Measurements from ENCODE around the gene CMPK1.

CMPK1 gene

GRCh38 chr1:47298025-47298699 is 35.4 kb upstream of the CMPK1 start:
- TF ChIP-seq POLR2AphosphoS5 (IDR thresholded peaks at IDR 0.05; ENCODE audit: low read depth) (no peak), GABPA (IDR thresholded peaks at IDR 0.05; ENCODE audit: low read depth) (no peak), REST (IDR thresholded peaks at IDR 0.05; ENCODE audit: insufficient replicate concordance, low read depth) (no peak), SPI1 (IDR thresholded peaks at IDR 0.05; ENCODE audit: borderline replicate concordance, low read depth) (no peak)
- TF ChIP-seq, protein P1, sequence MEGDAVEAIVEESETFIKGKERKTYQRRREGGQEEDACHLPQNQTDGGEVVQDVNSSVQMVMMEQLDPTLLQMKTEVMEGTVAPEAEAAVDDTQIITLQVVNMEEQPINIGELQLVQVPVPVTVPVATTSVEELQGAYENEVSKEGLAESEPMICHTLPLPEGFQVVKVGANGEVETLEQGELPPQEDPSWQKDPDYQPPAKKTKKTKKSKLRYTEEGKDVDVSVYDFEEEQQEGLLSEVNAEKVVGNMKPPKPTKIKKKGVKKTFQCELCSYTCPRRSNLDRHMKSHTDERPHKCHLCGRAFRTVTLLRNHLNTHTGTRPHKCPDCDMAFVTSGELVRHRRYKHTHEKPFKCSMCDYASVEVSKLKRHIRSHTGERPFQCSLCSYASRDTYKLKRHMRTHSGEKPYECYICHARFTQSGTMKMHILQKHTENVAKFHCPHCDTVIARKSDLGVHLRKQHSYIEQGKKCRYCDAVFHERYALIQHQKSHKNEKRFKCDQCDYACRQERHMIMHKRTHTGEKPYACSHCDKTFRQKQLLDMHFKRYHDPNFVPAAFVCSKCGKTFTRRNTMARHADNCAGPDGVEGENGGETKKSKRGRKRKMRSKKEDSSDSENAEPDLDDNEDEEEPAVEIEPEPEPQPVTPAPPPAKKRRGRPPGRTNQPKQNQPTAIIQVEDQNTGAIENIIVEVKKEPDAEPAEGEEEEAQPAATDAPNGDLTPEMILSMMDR (IDR thresholded peaks at IDR 0.05; ENCODE audit: insufficient read depth, low read length), result no peak
- Histone ChIP-seq H3K4me3 (replicated peaks; ENCODE audit: insufficient read depth, low read length) (no peak overlapping the region), H3K27ac (replicated peaks) (no peak overlapping the region), H3K27me3 (ENCODE audit: insufficient read depth, poor library complexity, severe bottlenecking) (no peaks in the 10 kb centered on the region)
- no peak for DNase-seq (ENCODE audit: low read depth in 1 of 2, low spot score in 1 of 2)

DNA sequence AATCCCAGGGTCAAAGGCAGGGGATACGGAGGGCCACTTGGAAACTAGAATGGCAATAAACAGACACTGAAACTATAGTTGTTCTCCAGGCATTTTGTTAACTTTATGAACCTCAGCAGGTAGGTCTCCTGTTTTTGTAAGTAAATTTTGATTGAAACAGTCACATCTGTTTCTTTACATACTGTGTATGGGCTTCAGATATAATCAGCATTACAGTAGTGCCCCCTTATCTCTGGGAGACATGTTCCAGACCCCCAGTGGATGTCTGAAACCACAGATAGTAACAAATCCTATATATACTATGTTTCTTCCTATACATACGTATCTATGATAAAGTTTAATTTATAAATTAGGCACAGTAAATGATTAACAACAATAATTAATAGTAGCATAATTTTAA is 31.1 kb upstream of the CMPK1 start:
- Histone ChIP-seq H3K27ac (replicated peaks) (no peak overlapping the region), H3K27me3 (ENCODE audit: insufficient read depth, poor library complexity, severe bottlenecking) (no peaks in the 10 kb centered on the region), H3K4me3 (replicated peaks; ENCODE audit: insufficient read depth, low read length) (no peak overlapping the region)
- TF ChIP-seq SPI1 (IDR thresholded peaks at IDR 0.05; ENCODE audit: borderline replicate concordance, low read depth) (no peak), POLR2AphosphoS5 (IDR thresholded peaks at IDR 0.05; ENCODE audit: low read depth) (no peak), REST (IDR thresholded peaks at IDR 0.05; ENCODE audit: insufficient replicate concordance, low read depth) (no peak), GABPA (IDR thresholded peaks at IDR 0.05; ENCODE audit: low read depth) (no peak)
- TF ChIP-seq, protein P1 (IDR thresholded peaks at IDR 0.05; ENCODE audit: insufficient read depth, low read length), result no peak
- no peak for DNase-seq (ENCODE audit: low read depth in 1 of 2, low spot score in 1 of 2)

DNA sequence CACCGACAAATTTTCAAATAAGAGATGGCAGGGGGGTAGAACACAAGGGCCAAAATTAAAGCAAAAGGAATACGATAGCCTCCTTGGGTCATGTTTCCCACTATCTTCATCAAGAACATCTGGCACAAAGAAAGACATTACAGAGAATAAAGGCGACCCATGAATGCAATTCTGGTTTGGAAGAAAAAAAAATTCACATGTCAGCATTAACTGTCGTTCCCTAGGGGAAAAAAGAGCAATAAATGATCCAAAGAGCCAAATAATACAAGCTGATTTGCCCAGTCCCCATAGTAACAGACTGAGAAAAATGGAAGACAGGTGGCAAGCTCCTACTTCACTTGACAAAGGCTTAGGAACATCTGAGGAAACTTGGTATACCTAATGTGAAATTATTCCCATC is 24.2 kb upstream of the CMPK1 start:
- Histone ChIP-seq H3K27me3 (ENCODE audit: insufficient read depth, poor library complexity, severe bottlenecking) (no peaks in the 10 kb centered on the region), H3K4me3 (replicated peaks; ENCODE audit: insufficient read depth, low read length) (no peak overlapping the region), H3K27ac (replicated peaks) (no peak overlapping the region)
- DNase-seq (ENCODE audit: low read depth in 1 of 2, low spot score in 1 of 2), result no peak
- TF ChIP-seq REST (IDR thresholded peaks at IDR 0.05; ENCODE audit: insufficient replicate concordance, low read depth), result no peak
- TF ChIP-seq, protein P1 (IDR thresholded peaks at IDR 0.05; ENCODE audit: insufficient read depth, low read length), result no peak
- TF ChIP-seq POLR2AphosphoS5 (IDR thresholded peaks at IDR 0.05; ENCODE audit: low read depth), result no peak
- TF ChIP-seq GABPA (IDR thresholded peaks at IDR 0.05; ENCODE audit: low read depth), result no peak
